ENCODE results near the gene ZFAND3.

Gene ZFAND3

DNA sequence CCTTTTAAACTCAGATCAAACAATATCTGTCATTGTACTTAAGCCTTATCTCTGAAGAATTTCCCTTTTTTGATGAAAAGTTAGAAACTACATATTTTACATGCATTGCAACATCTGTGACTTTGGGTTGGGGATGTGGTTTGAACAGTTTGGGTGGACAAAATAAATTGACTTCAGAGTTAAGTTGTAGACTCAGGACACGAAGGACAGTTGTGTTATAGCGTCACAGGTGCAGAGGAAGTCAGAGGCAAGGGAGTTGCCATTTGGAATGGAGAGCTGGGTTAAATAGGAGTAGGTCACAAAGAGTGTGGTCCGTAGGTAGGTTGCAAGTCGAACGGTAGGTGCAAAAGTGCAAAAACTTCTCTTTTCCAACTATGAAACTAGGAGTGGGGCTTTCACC, 46.0 kb downstream of the ZFAND3 start:
- no peaks in the 10 kb centered on the region for H3K4me1 ChIP-seq
- no peak overlapping the region for H3K4me3 ChIP-seq (ENCODE audit: low read depth, low read length)
- H3K27me3 ChIP-seq: no peaks in the 10 kb centered on the region
- H3K9me3 ChIP-seq: no peaks in the 10 kb centered on the region
- no peak for DNase-seq
- H3K36me3 ChIP-seq: no peaks in the 10 kb centered on the region; the same call in 1 of the 2 replicates
- TF ChIP-seq, protein P1, sequence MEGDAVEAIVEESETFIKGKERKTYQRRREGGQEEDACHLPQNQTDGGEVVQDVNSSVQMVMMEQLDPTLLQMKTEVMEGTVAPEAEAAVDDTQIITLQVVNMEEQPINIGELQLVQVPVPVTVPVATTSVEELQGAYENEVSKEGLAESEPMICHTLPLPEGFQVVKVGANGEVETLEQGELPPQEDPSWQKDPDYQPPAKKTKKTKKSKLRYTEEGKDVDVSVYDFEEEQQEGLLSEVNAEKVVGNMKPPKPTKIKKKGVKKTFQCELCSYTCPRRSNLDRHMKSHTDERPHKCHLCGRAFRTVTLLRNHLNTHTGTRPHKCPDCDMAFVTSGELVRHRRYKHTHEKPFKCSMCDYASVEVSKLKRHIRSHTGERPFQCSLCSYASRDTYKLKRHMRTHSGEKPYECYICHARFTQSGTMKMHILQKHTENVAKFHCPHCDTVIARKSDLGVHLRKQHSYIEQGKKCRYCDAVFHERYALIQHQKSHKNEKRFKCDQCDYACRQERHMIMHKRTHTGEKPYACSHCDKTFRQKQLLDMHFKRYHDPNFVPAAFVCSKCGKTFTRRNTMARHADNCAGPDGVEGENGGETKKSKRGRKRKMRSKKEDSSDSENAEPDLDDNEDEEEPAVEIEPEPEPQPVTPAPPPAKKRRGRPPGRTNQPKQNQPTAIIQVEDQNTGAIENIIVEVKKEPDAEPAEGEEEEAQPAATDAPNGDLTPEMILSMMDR (IDR thresholded peaks at IDR 0.05; ENCODE audit: low read depth, low read length): no peak

DNA sequence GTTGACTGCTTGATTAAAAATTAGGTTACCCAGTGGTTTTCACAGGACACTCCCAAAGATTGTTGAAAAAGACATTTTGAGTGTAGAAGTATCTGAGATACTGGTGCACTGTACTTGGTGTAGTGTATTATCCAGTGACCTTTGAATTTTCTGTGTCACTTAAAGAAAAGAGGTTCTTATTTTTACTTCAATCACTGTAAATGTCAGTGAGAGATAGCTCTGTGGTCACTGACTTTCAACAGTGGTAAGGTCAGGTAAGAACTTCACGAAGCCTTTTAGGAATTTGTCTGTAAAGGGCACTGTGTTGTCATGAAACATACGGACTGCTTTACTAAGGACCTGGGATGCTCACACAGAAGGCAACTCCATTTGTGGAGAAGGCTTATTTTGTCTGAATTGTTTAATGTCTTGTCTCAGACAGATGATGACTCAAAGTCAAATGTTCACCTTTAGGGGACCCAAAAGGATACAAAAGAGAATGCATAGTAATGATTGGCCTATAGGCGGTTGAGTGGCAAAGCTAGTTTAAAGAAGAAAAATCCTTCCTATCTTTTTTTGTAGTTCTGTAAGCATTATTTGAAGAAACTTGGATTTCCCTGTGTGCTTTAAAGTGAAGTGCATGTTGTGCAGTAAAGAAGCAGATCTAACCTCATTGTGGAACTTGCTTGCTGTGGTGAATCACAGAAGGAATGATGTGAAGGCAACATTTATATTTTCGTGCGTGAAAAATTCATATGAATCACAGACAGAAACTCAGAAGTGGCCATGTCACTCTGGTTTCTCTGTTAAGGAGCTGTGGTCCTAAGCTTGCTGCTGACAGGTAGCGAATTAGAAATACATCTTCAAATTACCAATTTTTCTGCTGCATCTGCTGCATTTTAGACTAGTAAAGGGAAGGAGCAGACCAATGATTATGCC, 47.3 kb downstream of the ZFAND3 start:
- Histone ChIP-seq H3K36me3 (no peaks in the 10 kb centered on the region; the same call in 1 of the 2 replicates), H3K4me3 (ENCODE audit: low read depth, low read length) (no peak overlapping the region), H3K9me3 (no peaks in the 10 kb centered on the region), H3K4me1 (no peaks in the 10 kb centered on the region; the same call in 1 of the 2 replicates), H3K27me3 (no peaks in the 10 kb centered on the region)
- TF ChIP-seq, protein P1 (IDR thresholded peaks at IDR 0.05; ENCODE audit: low read depth, low read length): no peak
- DNase-seq: no peak

DNA sequence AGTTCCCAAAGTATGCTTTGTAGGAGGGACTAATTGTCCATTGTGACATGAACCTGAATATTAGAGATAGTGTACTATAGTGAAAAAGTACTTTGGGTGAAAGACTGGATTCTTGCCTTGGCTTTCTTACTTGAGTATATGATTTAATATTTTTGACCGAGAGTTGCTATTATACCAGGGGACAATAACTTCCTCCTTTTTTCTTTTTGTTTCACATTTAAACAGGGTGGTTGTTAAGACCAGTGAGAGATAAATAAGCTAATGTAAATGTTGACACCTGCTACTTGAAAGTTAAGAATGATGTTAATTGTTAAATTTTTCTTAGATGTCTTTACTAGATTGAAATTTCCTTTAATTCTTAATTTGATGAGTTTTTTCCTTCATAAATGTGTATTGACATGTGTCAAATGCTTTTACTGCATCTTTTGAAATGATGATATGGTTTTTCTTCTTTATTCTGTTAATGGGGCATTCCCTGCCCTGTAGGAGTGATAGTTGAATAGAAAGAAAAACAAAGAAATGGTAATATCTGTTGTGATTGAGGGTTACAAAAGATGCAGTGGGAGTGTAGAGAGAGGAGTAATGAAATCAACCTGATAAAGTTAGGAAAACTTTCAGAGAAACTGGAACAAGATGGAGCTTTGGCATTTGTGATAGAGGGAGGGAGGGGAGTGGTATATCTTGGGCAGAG, 48.4 kb downstream of the ZFAND3 start:
- Histone ChIP-seq H3K36me3 (no peaks in the 10 kb centered on the region; the same call in 1 of the 2 replicates), H3K27me3 (no peaks in the 10 kb centered on the region), H3K4me3 (ENCODE audit: low read depth, low read length) (no peak overlapping the region), H3K4me1 (no peaks in the 10 kb centered on the region; the same call in 1 of the 2 replicates), H3K9me3 (no peaks in the 10 kb centered on the region)
- TF ChIP-seq, protein P1 (IDR thresholded peaks at IDR 0.05; ENCODE audit: low read depth, low read length): no peak
- DNase-seq: no peak

DNA sequence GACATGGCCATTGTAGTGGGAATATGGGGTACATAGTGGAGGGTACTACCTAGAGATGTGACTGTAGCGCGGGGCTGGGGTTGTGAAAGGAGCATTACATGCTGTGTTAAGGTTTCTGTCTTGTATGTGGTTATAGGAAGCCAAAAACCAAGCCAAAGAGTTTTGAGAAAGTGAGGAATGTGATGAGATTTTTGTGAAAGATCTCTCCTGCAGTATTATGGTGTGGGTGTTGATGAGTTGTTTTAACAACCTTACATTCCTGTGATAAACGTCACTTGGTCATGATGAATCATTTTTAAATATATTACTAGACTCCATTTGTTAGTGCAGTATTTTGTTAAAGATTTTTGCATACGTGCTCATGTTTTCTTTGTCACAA, 48.9 kb downstream of the ZFAND3 start:
- TF ChIP-seq, protein P1 (IDR thresholded peaks at IDR 0.05; ENCODE audit: low read depth, low read length): no peak
- Histone ChIP-seq H3K4me3 (ENCODE audit: low read depth, low read length) (no peak overlapping the region), H3K27me3 (no peaks in the 10 kb centered on the region; the same call in 1 of the 2 replicates), H3K36me3 (no peaks in the 10 kb centered on the region; the same call in 1 of the 2 replicates), H3K4me1 (no peaks in the 10 kb centered on the region; the same call in 1 of the 2 replicates), H3K9me3 (no peaks in the 10 kb centered on the region)
- DNase-seq: no peak

DNA sequence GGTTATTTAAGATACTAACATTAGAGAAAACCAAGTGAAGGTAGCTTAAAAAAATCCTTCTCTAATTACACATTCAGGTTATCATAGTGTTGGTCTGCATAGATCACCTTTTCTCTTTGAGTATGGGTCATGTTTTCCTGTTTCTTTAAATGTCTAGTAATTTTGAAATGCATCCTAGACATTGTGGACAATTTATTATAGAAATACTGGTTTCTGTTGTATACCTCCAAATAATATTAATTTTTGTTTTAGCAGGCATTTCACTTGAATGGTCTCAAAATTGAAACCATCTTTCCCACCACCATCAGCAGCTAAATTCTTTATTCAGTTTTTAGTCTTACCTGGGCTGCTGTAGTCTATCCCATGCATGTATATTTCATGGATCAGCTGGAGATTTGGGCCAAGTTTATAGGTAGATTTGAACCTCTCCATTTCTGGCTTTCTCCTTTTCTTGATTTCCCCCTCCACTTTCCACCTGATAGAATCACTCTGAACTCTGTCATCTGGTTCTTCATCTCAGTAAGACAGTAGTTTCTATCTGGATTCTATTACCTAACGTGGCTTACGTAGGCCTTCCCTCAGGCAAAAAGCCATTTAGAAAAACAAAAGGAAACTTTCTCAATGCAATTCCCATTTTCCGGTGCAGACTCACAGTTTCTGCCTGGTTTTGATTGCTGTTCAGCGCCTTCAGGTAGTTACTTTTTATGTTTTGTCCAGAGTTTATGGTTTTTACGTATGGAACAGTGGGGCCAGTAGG, 52.3 kb downstream of the ZFAND3 start:
- no peak for DNase-seq
- Histone ChIP-seq H3K9me3 (no peaks in the 10 kb centered on the region), H3K4me1 (no peaks in the 10 kb centered on the region; the same call in 1 of the 2 replicates), H3K27me3 (peaks cover 3% of the 10 kb centered on the region; the same call in 1 of the 2 replicates), H3K36me3 (no peaks in the 10 kb centered on the region), H3K4me3 (ENCODE audit: low read depth, low read length) (no peak overlapping the region)
- TF ChIP-seq, protein P1 (IDR thresholded peaks at IDR 0.05; ENCODE audit: low read depth, low read length): no peak
